ENCODE results near the gene ISL2.

- TF ChIP-seq POLR2AphosphoS5 (IDR thresholded peaks at IDR 0.05; ENCODE audit: control insufficient read depth, insufficient read depth, low read depth, low read length) (no peak), ZC3H11A (IDR thresholded peaks at IDR 0.05; ENCODE audit: low read depth, low read length) (no peak), MTF1 (CRISPR knock-in tag; IDR thresholded peaks at IDR 0.05; ENCODE audit: borderline replicate concordance) (no peak)
These were observed 22.8 kb upstream of the ISL2 start for GRCh38 chr15:76313731-76314130.
